ENCODE data around the gene ADAMTSL2. TPM values are rescaled to one million over a fixed set of nuclear protein-coding genes. Genes with fewer than 3 reads are reported as not detected.

ADAMTSL2 gene
- total RNA-seq, 1 donor from 2014 or later = 0.15 TPM

- no peaks in the 10 kb centered on the region for H3K9me3 Mint-ChIP-seq (ENCODE audit: low read depth)
Observed at GRCh38 chr9:133512253-133513213, 22.0 kb upstream of the ADAMTSL2 start.

GRCh38 chr9:133513214-133514100 is 21.0 kb upstream of the ADAMTSL2 start:
- Mint-ChIP-seq H3K9me3 (ENCODE audit: low read depth) (no peaks in the 10 kb centered on the region), H3K36me3 (ENCODE audit: low read depth) (no peaks in the 10 kb centered on the region), H3K4me1 (ENCODE audit: low read depth) (peaks cover 28% of the 10 kb centered on the region), H3K4me3 (ENCODE audit: unreplicated experiment) (no peak overlapping the region), H3K27ac (ENCODE audit: unreplicated experiment) (no peak overlapping the region), H3K27me3 (ENCODE audit: low read depth) (no peaks in the 10 kb centered on the region)
- TF ChIP-seq CTCF (IDR thresholded peaks at IDR 0.05) = no peak
- DNase-seq (ENCODE audit: low spot score) = no peak

More at GRCh38 chr9:133512253-133513213, 22.0 kb upstream of the ADAMTSL2 start:
- no peak for DNase-seq (ENCODE audit: low spot score)
- no peak overlapping the region for H3K4me3 Mint-ChIP-seq (ENCODE audit: unreplicated experiment)
- H3K27me3 Mint-ChIP-seq (ENCODE audit: low read depth) = no peaks in the 10 kb centered on the region
- H3K4me1 Mint-ChIP-seq (ENCODE audit: low read depth) = peaks cover 28% of the 10 kb centered on the region
- H3K36me3 Mint-ChIP-seq (ENCODE audit: low read depth) = no peaks in the 10 kb centered on the region
- no peak for TF ChIP-seq CTCF (IDR thresholded peaks at IDR 0.05)
- H3K27ac Mint-ChIP-seq (ENCODE audit: unreplicated experiment) = no peak overlapping the region

- Mint-ChIP-seq H3K4me3 (ENCODE audit: unreplicated experiment) (no peak overlapping the region), H3K27ac (ENCODE audit: unreplicated experiment) (no peak overlapping the region), H3K9me3 (ENCODE audit: low read depth) (no peaks in the 10 kb centered on the region), H3K36me3 (ENCODE audit: low read depth) (no peaks in the 10 kb centered on the region), H3K27me3 (ENCODE audit: low read depth) (peaks cover 2% of the 10 kb centered on the region), H3K4me1 (ENCODE audit: low read depth) (peaks cover 19% of the 10 kb centered on the region)
- no peak for TF ChIP-seq CTCF (IDR thresholded peaks at IDR 0.05)
- no peak for DNase-seq (ENCODE audit: low spot score)
Observed at GRCh38 chr9:133514460-133515239, 19.9 kb upstream of the ADAMTSL2 start.

- DNase-seq (ENCODE audit: low spot score) = no peak
- Mint-ChIP-seq H3K4me3 (ENCODE audit: unreplicated experiment) (no peak overlapping the region), H3K27me3 (ENCODE audit: low read depth) (peaks cover 6% of the 10 kb centered on the region), H3K4me1 (ENCODE audit: low read depth) (peaks cover 13% of the 10 kb centered on the region), H3K27ac (ENCODE audit: unreplicated experiment) (no peak overlapping the region), H3K9me3 (ENCODE audit: low read depth) (no peaks in the 10 kb centered on the region), H3K36me3 (ENCODE audit: low read depth) (no peaks in the 10 kb centered on the region)
- TF ChIP-seq CTCF (IDR thresholded peaks at IDR 0.05) = no peak
Observed at GRCh38 chr9:133515240-133515610, 19.3 kb upstream of the ADAMTSL2 start.
